Ishikawa (cell line): ENCODE results near the gene GPR18.

Experiments used
- CEBPB ChIP-seq: IDR thresholded peaks from 2 replicates; pipeline ENCODE4 v1.6.1; 2012
- CREB1 ChIP-seq: IDR thresholded peaks from 2 replicates; pipeline ENCODE4 v1.6.1; 2012; ENCODE audit warnings: low read depth
- EGR1 ChIP-seq: IDR thresholded peaks from 2 replicates; pipeline ENCODE4 v1.6.1; 2012
- EP300 ChIP-seq: IDR thresholded peaks from 2 replicates; pipeline ENCODE4 v1.6.1; 2012; ENCODE audit warnings: borderline replicate concordance
- FOXM1 ChIP-seq: IDR thresholded peaks from 2 replicates; pipeline ENCODE4 v1.6.1; 2012; ENCODE audit warnings: low read depth, borderline replicate concordance
- MAX ChIP-seq: IDR thresholded peaks from 2 replicates; pipeline ENCODE4 v1.6.1; 2012
- NFIC ChIP-seq: IDR thresholded peaks from 2 replicates; pipeline ENCODE4 v1.6.1; 2012
- RAD21 ChIP-seq: IDR thresholded peaks from 2 replicates; pipeline ENCODE4 v1.6.1; 2012; ENCODE audit warnings: low read depth
- REST ChIP-seq: IDR thresholded peaks from 2 replicates; pipeline ENCODE4 v1.6.1; 2012; ENCODE audit warnings: low read depth, mild to moderate bottlenecking
- TAF1 ChIP-seq: IDR thresholded peaks from 2 replicates; pipeline ENCODE4 v1.6.1; 2012; ENCODE audit warnings: low read depth, mild to moderate bottlenecking
- TCF12 ChIP-seq: IDR thresholded peaks from 2 replicates; pipeline ENCODE4 v1.6.1; 2012; ENCODE audit warnings: low read depth
- TEAD4 ChIP-seq: IDR thresholded peaks from 2 replicates; pipeline ENCODE4 v1.6.1; 2012
- USF1 ChIP-seq: IDR thresholded peaks from 2 replicates; pipeline ENCODE4 v1.6.1; 2012
- YY1 ChIP-seq: IDR thresholded peaks from 2 replicates; pipeline ENCODE4 v1.6.1; 2012; ENCODE audit warnings: low read depth
- ZBTB7A ChIP-seq: IDR thresholded peaks from 2 replicates; pipeline ENCODE4 v1.6.1; 2012; ENCODE audit warnings: low read depth

GPR18 gene

GRCh38 chr13:99264051-99264450, 5.9 kb upstream of the GPR18 start:
- TF ChIP-seq EGR1, result no peak

- no peak for TF ChIP-seq CREB1
- no peak for TF ChIP-seq TEAD4
- no peak for TF ChIP-seq EP300
- no peak for TF ChIP-seq CEBPB
- TF ChIP-seq EGR1, result no peak
- no peak for TF ChIP-seq MAX
- TF ChIP-seq USF1, result no peak
- no peak for TF ChIP-seq TCF12
Observed at GRCh38 chr13:99263126-99263785, 5.1 kb upstream of the GPR18 start.

- TF ChIP-seq MAX, result no peak
- TF ChIP-seq ZBTB7A, result no peak
- no peak for TF ChIP-seq EP300
- no peak for TF ChIP-seq TCF12
- TF ChIP-seq EGR1, result no peak
- TF ChIP-seq CREB1, result no peak
- TF ChIP-seq TEAD4, result no peak
- no peak for TF ChIP-seq USF1
- TF ChIP-seq RAD21, result no peak
- TF ChIP-seq YY1, result no peak
- TF ChIP-seq FOXM1, result no peak
- TF ChIP-seq REST, result no peak
- no peak for TF ChIP-seq CEBPB
- no peak for TF ChIP-seq TAF1
- TF ChIP-seq NFIC, result no peak
Observed at GRCh38 chr13:99261059-99261458, 2.9 kb upstream of the GPR18 start.

GRCh38 chr13:99260216-99260615, 2.0 kb upstream of the GPR18 start:
- TF ChIP-seq TAF1 (no peak), EP300 (no peak), ZBTB7A (no peak), FOXM1 (no peak), USF1 (no peak)

- TF ChIP-seq TCF12 (no peak), EP300 (no peak), ZBTB7A (no peak), NFIC (no peak), YY1 (no peak), MAX (no peak), FOXM1 (no peak), TAF1 (no peak), EGR1 (no peak), CEBPB (no peak), RAD21 (no peak), CREB1 (no peak), REST (no peak), USF1 (no peak), TEAD4 (no peak)
Observed at GRCh38 chr13:99258946-99259345, 767 bp upstream of the GPR18 start.

- TF ChIP-seq NFIC, result no peak
- TF ChIP-seq USF1, result no peak
- TF ChIP-seq FOXM1, result no peak
- no peak for TF ChIP-seq MAX
- no peak for TF ChIP-seq RAD21
- TF ChIP-seq EP300, result no peak
- TF ChIP-seq TCF12, result no peak
- TF ChIP-seq YY1, result no peak
- TF ChIP-seq EGR1, result no peak
- TF ChIP-seq ZBTB7A, result no peak
- no peak for TF ChIP-seq TAF1
Observed at GRCh38 chr13:99257291-99257690, 888 bp downstream of the GPR18 start.
